Measurements from ENCODE around the gene EEF2.

EEF2 gene

GRCh38 chr19:3984908-3985642 lies at the start of gene EEF2:
Gene EEF2, minus strand, starts transcription at chr19:3985463. Its CDS starts 83 bp downstream, at chr19:3985380.
- peak within 1 kb of the TSS; percentile 100 for H3K4me3 ChIP-seq (ENCODE audit: low read length)
- DNase-seq (ENCODE audit: low read depth): no peak
- TF ChIP-seq, protein P1, sequence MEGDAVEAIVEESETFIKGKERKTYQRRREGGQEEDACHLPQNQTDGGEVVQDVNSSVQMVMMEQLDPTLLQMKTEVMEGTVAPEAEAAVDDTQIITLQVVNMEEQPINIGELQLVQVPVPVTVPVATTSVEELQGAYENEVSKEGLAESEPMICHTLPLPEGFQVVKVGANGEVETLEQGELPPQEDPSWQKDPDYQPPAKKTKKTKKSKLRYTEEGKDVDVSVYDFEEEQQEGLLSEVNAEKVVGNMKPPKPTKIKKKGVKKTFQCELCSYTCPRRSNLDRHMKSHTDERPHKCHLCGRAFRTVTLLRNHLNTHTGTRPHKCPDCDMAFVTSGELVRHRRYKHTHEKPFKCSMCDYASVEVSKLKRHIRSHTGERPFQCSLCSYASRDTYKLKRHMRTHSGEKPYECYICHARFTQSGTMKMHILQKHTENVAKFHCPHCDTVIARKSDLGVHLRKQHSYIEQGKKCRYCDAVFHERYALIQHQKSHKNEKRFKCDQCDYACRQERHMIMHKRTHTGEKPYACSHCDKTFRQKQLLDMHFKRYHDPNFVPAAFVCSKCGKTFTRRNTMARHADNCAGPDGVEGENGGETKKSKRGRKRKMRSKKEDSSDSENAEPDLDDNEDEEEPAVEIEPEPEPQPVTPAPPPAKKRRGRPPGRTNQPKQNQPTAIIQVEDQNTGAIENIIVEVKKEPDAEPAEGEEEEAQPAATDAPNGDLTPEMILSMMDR (conservative IDR thresholded peaks at IDR 0.05; ENCODE audit: low read depth, low read length): no peak

- no peak for DNase-seq (ENCODE audit: low read depth)
- no peak overlapping the region for H3K4me3 ChIP-seq (ENCODE audit: low read length)
- TF ChIP-seq, protein P1 (conservative IDR thresholded peaks at IDR 0.05; ENCODE audit: low read depth, low read length): no peak
Measured at GRCh38 chr19:4034048-4035017, 49.1 kb upstream of the EEF2 start.

GRCh38 chr19:4033028-4033956 lies 48.0 kb upstream of the EEF2 start:
- no peak overlapping the region for H3K4me3 ChIP-seq (ENCODE audit: low read length)
- no peak for DNase-seq (ENCODE audit: low read depth)
- TF ChIP-seq, protein P1 (conservative IDR thresholded peaks at IDR 0.05; ENCODE audit: low read depth, low read length): no peak

DNA sequence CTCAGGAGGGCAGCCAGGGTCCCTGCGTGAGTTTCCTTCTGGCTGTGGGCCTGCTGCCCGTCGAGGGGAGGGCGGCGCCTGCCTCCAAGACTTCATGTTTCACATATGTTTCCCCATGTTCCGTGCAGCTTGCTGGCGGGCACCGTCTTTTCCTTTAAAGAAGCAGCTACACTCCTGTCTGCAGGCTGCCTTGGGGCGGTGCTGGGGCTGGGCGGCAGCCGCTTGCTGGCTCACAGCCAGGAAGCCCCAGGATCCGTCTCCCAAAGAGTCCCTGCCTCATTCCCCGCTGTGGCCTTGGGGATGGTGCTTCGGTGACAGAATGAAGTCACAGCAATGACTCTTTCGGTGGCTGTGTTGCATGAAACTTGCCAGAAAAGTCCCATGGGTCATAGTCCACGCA lies 47.2 kb upstream of the EEF2 start:
- no peak for DNase-seq (ENCODE audit: low read depth)
- H3K4me3 ChIP-seq (ENCODE audit: low read length): no peak overlapping the region
- TF ChIP-seq, protein P1 (conservative IDR thresholded peaks at IDR 0.05; ENCODE audit: low read depth, low read length): no peak

- TF ChIP-seq, protein P1 (conservative IDR thresholded peaks at IDR 0.05; ENCODE audit: low read depth, low read length): no peak
- DNase-seq (ENCODE audit: low read depth): no peak
- H3K4me3 ChIP-seq (ENCODE audit: low read length): no peak overlapping the region
Measured at GRCh38 chr19:4031420-4031819, 46.2 kb upstream of the EEF2 start.

GRCh38 chr19:4030981-4031380 lies 45.7 kb upstream of the EEF2 start:
- DNase-seq (ENCODE audit: low read depth): no peak
- H3K4me3 ChIP-seq (ENCODE audit: low read length): no peak overlapping the region
- TF ChIP-seq, protein P1 (conservative IDR thresholded peaks at IDR 0.05; ENCODE audit: low read depth, low read length): no peak

All from retinal pigment epithelial cell (primary cell).